Upper lobe of left lung (tissue), 6 donors: ENCODE data around the gene SLC27A1. TPM values are rescaled to one million over a fixed set of nuclear protein-coding genes. Genes with fewer than 3 reads are reported as not detected.
A peak's percentile ranks its signal among the peaks of the same experiment; 100 is the strongest.
"Not testable (repeated sequence)": the region's sequence is repeated elsewhere in the genome, so short reads cannot be mapped to it uniquely, and the experiment has no call there.

ENCODE experiments used
- ATAC-seq, 2 donors: fragments of 200-7000 bp; cut with Tn5 transposase; one replicate each; pipeline ENCODE4 v1.9.1; 2022; ENCODE audit warnings: mild to moderate bottlenecking in 2 of 2, moderate library complexity in 2 of 2; ENCODE audit not compliant: low FRiP score in 2 of 2
- DNase-seq, 2 donors: peaks; one replicate each; pipeline ENCODE4 v3.0.0-alpha.2; 2019 to 2020
- H3K27ac ChIP-seq, 4 donors: fragments of 200-600 bp; sonication (generic); one replicate each; pipeline ENCODE4 v1.5.1; 2016 to 2019
- H3K27me3 ChIP-seq, 4 donors: fragments of 200-600 bp; sonication (generic); one replicate each; pipeline ENCODE4 v1.5.1; 2017 to 2019
- H3K36me3 ChIP-seq, 4 donors: fragments of 200-600 bp; sonication (generic); one replicate each; pipeline ENCODE4 v1.5.1; 2016 to 2019
- H3K4me1 ChIP-seq, 4 donors: fragments of 200-600 bp; sonication (generic); one replicate each; pipeline ENCODE4 v1.5.1; 2018 to 2019
- H3K4me3 ChIP-seq, 4 donors: fragments of 200-600 bp; sonication (generic); one replicate each; pipeline ENCODE4 v1.5.1; 2017 to 2019; ENCODE audit warnings: mild to moderate bottlenecking in 2 of 4, moderate library complexity in 1 of 4
- H3K9me3 ChIP-seq, 4 donors: fragments of 200-600 bp; sonication (generic); one replicate each; pipeline ENCODE4 v1.5.1; 2018 to 2019
- CTCF ChIP-seq, 6 experiments: fragments of 450-650 bp in 4 of 6; fragments of 200-600 bp in 2 of 6; sonication (generic) in 2 of 6; IDR thresholded peaks; one replicate each; pipeline ENCODE4 v1.5.1; 2016 to 2019; ENCODE audit warnings: antibody characterized with exemption in 6 of 6
- EP300 ChIP-seq, 4 donors: sonication (generic); formaldehyde crosslinking; IDR thresholded peaks; one replicate each; pipeline ENCODE4 v1.5.1; 2017; ENCODE audit warnings: antibody characterized with exemption in 4 of 4, control low read depth in 2 of 4
- POLR2A ChIP-seq, 4 donors: fragments of 450-650 bp; IDR thresholded peaks; one replicate each; pipeline ENCODE4 v1.5.1; 2016 to 2017; ENCODE audit warnings: antibody characterized with exemption in 4 of 4, mild to moderate bottlenecking in 2 of 4
- POLR2AphosphoS5 ChIP-seq, 2 donors: sonication (generic); formaldehyde crosslinking; IDR thresholded peaks; one replicate each; pipeline ENCODE4 v1.5.1; 2017; ENCODE audit warnings: antibody characterized with exemption in 2 of 2
- WGBS, 2 donors: methylation state at CpG; one replicate each; pipeline ENCODE4 v1.1.5; 2017 to 2018; 5-methylcytosine and 5-hydroxymethylcytosine counted together
- total RNA-seq, 6 donors: library from RNA; depleted of rRNA in 4 of 6; stranded (reverse); fragments of >200 nt in 4 of 6; gene quantifications; one replicate each; pipeline versions ENCODE4 v1.1.0 to v1.2.1, GENCODE V29; 2016 to 2021
- donor health status: DM: no; HTN: no; CAD: no; lungs with moderate emphysema.
- donor health status: DM: no; HTN: yes; CAD: no; lungs with severe emphysema.

Gene SLC27A1
- total RNA-seq, 6 donors from 2014 or later: 21.0 to 88.0 (median 30.8) TPM

- H3K27ac ChIP-seq: peak overlapping the region; percentile 70 to 90 (median 86)
- peak overlapping the region; percentile 91 to 98 (median 96) for H3K4me3 ChIP-seq
- WGBS, 2 donors: 2 to 6% methylated on average over 8 to 18 of the region's 19 CpGs
- no peaks in the 10 kb centered on the region for H3K9me3 ChIP-seq
- H3K4me1 ChIP-seq: peaks cover 23 to 55% (median 31%) of the 10 kb centered on the region in 4 donors
- TF ChIP-seq CTCF (IDR thresholded peaks at IDR 0.05) (no peak), EP300 (IDR thresholded peaks at IDR 0.05) (no peak), POLR2AphosphoS5 (IDR thresholded peaks at IDR 0.05) (no peak), POLR2A (IDR thresholded peaks at IDR 0.05) (no peak)
- DNase-seq (no peak), ATAC-seq (no peak)
- no peaks in the 10 kb centered on the region for H3K36me3 ChIP-seq
- H3K27me3 ChIP-seq: no peaks in the 10 kb centered on the region
Measured at GRCh38 chr19:17469092-17469480, 1.2 kb upstream of the SLC27A1 start.

DNA sequence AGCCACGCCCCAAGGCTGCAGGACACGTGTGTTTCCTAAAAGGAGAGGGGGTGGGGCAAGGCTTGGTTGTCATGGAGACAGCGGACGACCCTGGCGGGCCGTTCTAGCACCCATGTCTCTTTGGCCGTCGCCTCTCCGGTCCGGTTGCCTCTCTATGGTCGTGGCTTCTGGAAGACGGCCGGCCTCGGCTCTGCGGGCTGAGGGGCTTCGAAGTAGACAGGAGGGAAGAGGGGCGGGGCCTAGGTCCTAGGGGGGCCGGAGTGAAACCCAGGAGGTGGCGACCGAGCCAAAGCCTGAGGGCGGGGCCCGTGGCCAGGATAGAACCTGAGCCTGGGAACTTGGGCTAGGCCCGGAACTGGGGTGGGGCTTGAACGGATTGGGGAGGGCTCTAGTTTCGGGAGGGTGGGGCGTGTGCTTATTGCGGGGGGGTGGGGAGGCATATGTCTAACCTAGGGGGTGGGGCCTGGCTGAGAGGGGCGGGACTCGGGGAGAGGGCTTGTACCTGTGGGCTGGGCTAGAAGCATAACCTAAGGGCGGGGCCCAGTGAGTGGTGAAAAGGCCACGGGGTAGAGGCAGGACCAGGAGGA, 750 bp upstream of the SLC27A1 start:
- H3K36me3 ChIP-seq: no peaks in the 10 kb centered on the region
- H3K27ac ChIP-seq: peak overlapping the region; percentile 70 to 90 (median 86)
- DNase-seq (peak; percentile 94 to 97), ATAC-seq (peak; percentile 89 to 95)
- H3K9me3 ChIP-seq: no peaks in the 10 kb centered on the region
- H3K27me3 ChIP-seq: no peaks in the 10 kb centered on the region
- WGBS, 2 donors: 0 to 2% methylated on average over 4 to 20 of the region's 31 CpGs
- H3K4me3 ChIP-seq: peak overlapping the region; percentile 91 to 98 (median 96)
- H3K4me1 ChIP-seq: peaks cover 23 to 55% (median 31%) of the 10 kb centered on the region in 4 donors
- TF ChIP-seq EP300 (IDR thresholded peaks at IDR 0.05) (peak in 1 of 4 donors; percentile 14), CTCF (IDR thresholded peaks at IDR 0.05) (peak in 1 of 6 experiments; percentile 7), POLR2AphosphoS5 (IDR thresholded peaks at IDR 0.05) (no peak)

DNA sequence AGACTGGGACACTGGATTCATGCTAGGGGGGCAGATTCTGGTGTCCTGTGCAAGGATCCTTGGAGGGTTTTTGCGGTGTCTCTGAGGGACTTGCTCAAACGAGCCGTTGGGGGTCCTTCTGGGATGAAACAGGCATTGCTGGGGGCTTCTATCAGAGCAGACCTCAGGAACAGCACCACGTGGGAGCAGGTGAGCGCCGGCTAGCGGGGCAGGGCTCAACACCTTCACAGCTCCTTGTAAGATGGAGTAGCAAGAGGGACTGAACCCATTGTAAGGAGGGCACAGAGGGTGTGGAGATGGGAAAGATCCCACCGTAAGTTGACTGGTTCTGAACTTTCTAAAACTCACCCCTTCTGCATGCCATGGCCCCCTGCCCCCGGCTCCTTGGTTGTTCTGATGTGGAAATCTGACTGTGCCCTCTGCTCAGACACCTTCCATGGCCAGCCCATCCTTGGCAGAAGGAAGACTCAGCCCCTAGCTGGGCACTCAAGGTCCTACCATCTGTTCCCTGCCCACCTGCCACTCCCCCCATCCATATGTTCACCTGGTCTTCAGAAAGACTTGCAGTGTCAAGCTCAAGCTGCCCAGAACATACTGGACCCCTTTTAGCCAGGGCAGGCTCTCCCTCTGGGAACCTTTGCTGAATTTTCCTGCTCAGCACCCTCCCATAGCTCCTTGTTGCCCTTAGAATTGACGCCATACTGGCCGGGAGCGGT, 1.2 kb downstream of the SLC27A1 start:
- Histone ChIP-seq H3K4me3 (peak overlapping the region in 3 of 4 donors; percentile 91 to 98 (median 97)), H3K4me1 (peaks cover 32 to 65% (median 41%) of the 10 kb centered on the region in 4 donors)
- WGBS, 2 donors: 68 to 74% methylated on average over 9 to 12 of the region's 12 CpGs

DNA sequence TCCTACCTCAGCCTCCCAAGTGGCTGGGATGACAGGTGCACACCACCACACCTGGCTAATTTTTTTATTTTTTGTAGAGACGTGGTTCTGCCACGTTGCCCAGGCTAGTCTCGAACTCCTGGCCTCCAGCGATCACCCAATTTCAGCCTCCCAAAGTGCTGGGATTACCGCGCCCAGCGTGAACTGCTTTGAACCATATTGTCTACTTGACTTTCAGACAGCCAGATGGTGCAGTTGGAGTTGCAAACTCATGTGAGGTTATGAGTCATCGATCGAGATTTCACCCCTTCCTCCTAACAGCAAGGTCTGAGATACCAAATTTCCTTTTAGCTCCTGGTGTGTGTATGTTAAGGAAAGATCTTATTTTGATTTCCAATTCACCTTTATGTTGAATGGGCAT, 2.7 kb downstream of the SLC27A1 start:
- peak in 1 of 2 donors; percentile 35 for DNase-seq
- 70 to 86% methylated on average over 9 of the region's 9 CpGs for WGBS, 2 donors
- peak overlapping the region in 2 of 4 donors; percentile 18 to 57 for H3K27ac ChIP-seq

More for the DNA sequence above, 1.2 kb downstream of the SLC27A1 start:
- peak in 1 of 2 donors; percentile 62 for DNase-seq
- no peaks in the 10 kb centered on the region for H3K27me3 ChIP-seq
- H3K36me3 ChIP-seq: no peaks in the 10 kb centered on the region
- ATAC-seq: no peak
- no peaks in the 10 kb centered on the region for H3K9me3 ChIP-seq
- H3K27ac ChIP-seq: peak overlapping the region in 1 of 4 donors; percentile 87
- no peak for TF ChIP-seq POLR2AphosphoS5 (IDR thresholded peaks at IDR 0.05)
- no peak for TF ChIP-seq CTCF (IDR thresholded peaks at IDR 0.05)
- no peak for TF ChIP-seq POLR2A (IDR thresholded peaks at IDR 0.05)
- no peak for TF ChIP-seq EP300 (IDR thresholded peaks at IDR 0.05)

GRCh38 chr19:17475011-17475540, 4.8 kb downstream of the SLC27A1 start:
- not testable (repeated sequence) for H3K36me3 ChIP-seq, H3K9me3 ChIP-seq, ATAC-seq, H3K4me3 ChIP-seq, H3K27me3 ChIP-seq, DNase-seq
- WGBS, 2 donors: 80 to 88% methylated on average over 6 of the region's 6 CpGs
- peak overlapping the region; percentile 52 to 79 (median 68) for H3K27ac ChIP-seq
- H3K4me1 ChIP-seq: peaks cover 24 to 44% (median 29%) of the 10 kb centered on the region in 4 donors

More for the DNA sequence above, 2.7 kb downstream of the SLC27A1 start:
- H3K9me3 ChIP-seq: no peaks in the 10 kb centered on the region
- no peaks in the 10 kb centered on the region for H3K36me3 ChIP-seq
- ATAC-seq: no peak
- no peak for TF ChIP-seq EP300 (IDR thresholded peaks at IDR 0.05)
- TF ChIP-seq POLR2A (IDR thresholded peaks at IDR 0.05): no peak
- TF ChIP-seq POLR2AphosphoS5 (IDR thresholded peaks at IDR 0.05): no peak
- TF ChIP-seq CTCF (IDR thresholded peaks at IDR 0.05): no peak
- no peak overlapping the region for H3K4me3 ChIP-seq
- H3K27me3 ChIP-seq: no peaks in the 10 kb centered on the region
- peaks cover 32 to 59% (median 41%) of the 10 kb centered on the region in 4 donors for H3K4me1 ChIP-seq
